Parathyroid adenoma (tissue), 2 donors: ENCODE data around the gene ALMS1.

Source experiments
- H2AFZ ChIP-seq: fragments of 300-600 bp; sonication (generic); one replicate; pipeline ENCODE4 v1.7.0; 2017; ENCODE audit warnings: antibody characterized with exemption, mild to moderate bottlenecking
- H3K27ac ChIP-seq: fragments of 300-600 bp; sonication (generic); one replicate; pipeline ENCODE4 v1.7.0; 2017
- H3K27me3 ChIP-seq: fragments of 300-600 bp; sonication (generic); one replicate; pipeline ENCODE4 v1.7.0; 2017; ENCODE audit warnings: low read length; ENCODE audit not compliant: control insufficient read depth, insufficient read depth
- H3K36me3 ChIP-seq: fragments of 300-600 bp; sonication (generic); one replicate; pipeline ENCODE4 v1.7.0; 2017; ENCODE audit warnings: low read length; ENCODE audit not compliant: control insufficient read depth, insufficient read depth
- H3K4me1 ChIP-seq: fragments of 300-600 bp; sonication (generic); one replicate; pipeline ENCODE4 v1.7.0; 2017; ENCODE audit warnings: control low read depth
- H3K4me2 ChIP-seq: fragments of 300-600 bp; sonication (generic); one replicate; pipeline ENCODE4 v1.7.0; 2017; ENCODE audit warnings: low read length
- H3K4me3 ChIP-seq: fragments of 300-600 bp; sonication (generic); one replicate; pipeline ENCODE4 v1.7.0; 2017; ENCODE audit warnings: low read depth, low read length
- H3K79me2 ChIP-seq: fragments of 300-600 bp; sonication (generic); one replicate; pipeline ENCODE4 v1.7.0; 2017; ENCODE audit warnings: control low read depth
- H3K9ac ChIP-seq: fragments of 300-600 bp; sonication (generic); one replicate; pipeline ENCODE4 v1.7.0; 2017; ENCODE audit warnings: mild to moderate bottlenecking
- H3K9me3 ChIP-seq: fragments of 300-600 bp; sonication (generic); one replicate; pipeline ENCODE4 v1.7.0; 2017; ENCODE audit warnings: low read length; ENCODE audit not compliant: control insufficient read depth
- TF ChIP-seq, protein P1 (sequence below): fragments of 300-600 bp; sonication (generic); IDR thresholded peaks from one replicate; pipeline ENCODE4 v1.7.0; 2017; ENCODE audit warnings: antibody characterized with exemption, mild to moderate bottlenecking
- donor health status: primary hyperparathyroidism.

The ALMS1 gene, protein sequence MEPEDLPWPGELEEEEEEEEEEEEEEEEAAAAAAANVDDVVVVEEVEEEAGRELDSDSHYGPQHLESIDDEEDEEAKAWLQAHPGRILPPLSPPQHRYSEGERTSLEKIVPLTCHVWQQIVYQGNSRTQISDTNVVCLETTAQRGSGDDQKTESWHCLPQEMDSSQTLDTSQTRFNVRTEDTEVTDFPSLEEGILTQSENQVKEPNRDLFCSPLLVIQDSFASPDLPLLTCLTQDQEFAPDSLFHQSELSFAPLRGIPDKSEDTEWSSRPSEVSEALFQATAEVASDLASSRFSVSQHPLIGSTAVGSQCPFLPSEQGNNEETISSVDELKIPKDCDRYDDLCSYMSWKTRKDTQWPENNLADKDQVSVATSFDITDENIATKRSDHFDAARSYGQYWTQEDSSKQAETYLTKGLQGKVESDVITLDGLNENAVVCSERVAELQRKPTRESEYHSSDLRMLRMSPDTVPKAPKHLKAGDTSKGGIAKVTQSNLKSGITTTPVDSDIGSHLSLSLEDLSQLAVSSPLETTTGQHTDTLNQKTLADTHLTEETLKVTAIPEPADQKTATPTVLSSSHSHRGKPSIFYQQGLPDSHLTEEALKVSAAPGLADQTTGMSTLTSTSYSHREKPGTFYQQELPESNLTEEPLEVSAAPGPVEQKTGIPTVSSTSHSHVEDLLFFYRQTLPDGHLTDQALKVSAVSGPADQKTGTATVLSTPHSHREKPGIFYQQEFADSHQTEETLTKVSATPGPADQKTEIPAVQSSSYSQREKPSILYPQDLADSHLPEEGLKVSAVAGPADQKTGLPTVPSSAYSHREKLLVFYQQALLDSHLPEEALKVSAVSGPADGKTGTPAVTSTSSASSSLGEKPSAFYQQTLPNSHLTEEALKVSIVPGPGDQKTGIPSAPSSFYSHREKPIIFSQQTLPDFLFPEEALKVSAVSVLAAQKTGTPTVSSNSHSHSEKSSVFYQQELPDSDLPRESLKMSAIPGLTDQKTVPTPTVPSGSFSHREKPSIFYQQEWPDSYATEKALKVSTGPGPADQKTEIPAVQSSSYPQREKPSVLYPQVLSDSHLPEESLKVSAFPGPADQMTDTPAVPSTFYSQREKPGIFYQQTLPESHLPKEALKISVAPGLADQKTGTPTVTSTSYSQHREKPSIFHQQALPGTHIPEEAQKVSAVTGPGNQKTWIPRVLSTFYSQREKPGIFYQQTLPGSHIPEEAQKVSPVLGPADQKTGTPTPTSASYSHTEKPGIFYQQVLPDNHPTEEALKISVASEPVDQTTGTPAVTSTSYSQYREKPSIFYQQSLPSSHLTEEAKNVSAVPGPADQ (N-terminal part only)

DNA sequence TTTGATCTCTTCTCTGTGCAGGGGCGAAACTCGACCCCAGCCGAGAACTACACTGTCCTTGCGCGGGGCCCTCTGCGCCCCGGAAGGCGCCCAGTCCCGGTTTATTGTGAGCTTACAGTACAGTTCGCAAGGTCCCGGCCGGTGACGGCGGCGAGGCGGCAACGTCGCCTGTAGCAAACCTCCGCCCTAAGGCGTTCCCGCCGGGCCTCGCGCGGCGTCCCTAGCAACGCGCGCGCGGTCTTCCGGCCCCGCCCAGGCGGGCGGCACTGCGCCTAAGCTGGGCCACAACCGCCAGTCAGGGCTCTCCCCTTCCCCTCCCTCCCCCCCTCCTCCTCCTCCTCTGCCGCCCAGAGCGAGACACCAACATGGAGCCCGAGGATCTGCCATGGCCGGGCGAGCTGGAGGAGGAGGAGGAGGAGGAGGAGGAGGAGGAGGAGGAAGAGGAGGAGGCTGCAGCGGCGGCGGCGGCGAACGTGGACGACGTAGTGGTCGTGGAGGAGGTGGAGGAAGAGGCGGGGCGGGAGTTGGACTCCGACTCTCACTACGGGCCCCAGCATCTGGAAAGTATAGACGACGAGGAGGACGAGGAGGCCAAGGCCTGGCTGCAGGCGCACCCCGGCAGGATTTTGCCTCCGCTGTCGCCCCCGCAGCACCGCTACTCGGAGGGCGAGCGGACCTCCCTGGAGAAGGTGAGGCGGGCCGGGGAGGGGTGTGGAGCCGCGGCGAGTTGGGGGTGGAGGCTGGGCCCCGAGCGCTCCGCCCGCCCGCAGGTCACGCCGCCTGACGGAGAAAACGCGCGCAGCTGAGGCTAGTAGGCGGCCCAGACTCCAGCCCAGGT, at the start of gene ALMS1:
Gene ALMS1 (plus strand): TSS at position 333 of the 838 bp plus-strand sequence. CDS start 33 bp downstream, at position 366.
- peak within 1 kb of the TSS; percentile 98 for H2AFZ ChIP-seq
- H3K36me3 ChIP-seq, result no peaks in the 10 kb centered on the region
- H3K9ac ChIP-seq, result peak within 1 kb of the TSS; percentile 39
- H3K79me2 ChIP-seq, result peaks cover 10% of the 10 kb centered on the region
- H3K9me3 ChIP-seq, result no peaks in the 10 kb centered on the region
- H3K27me3 ChIP-seq, result no peaks in the 10 kb centered on the region
- no peaks in the 10 kb centered on the region for H3K4me1 ChIP-seq
- TF ChIP-seq, protein P1, sequence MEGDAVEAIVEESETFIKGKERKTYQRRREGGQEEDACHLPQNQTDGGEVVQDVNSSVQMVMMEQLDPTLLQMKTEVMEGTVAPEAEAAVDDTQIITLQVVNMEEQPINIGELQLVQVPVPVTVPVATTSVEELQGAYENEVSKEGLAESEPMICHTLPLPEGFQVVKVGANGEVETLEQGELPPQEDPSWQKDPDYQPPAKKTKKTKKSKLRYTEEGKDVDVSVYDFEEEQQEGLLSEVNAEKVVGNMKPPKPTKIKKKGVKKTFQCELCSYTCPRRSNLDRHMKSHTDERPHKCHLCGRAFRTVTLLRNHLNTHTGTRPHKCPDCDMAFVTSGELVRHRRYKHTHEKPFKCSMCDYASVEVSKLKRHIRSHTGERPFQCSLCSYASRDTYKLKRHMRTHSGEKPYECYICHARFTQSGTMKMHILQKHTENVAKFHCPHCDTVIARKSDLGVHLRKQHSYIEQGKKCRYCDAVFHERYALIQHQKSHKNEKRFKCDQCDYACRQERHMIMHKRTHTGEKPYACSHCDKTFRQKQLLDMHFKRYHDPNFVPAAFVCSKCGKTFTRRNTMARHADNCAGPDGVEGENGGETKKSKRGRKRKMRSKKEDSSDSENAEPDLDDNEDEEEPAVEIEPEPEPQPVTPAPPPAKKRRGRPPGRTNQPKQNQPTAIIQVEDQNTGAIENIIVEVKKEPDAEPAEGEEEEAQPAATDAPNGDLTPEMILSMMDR, result peak; percentile 40
- H3K27ac ChIP-seq, result peak within 1 kb of the TSS; percentile 79
- H3K4me3 ChIP-seq, result peak within 1 kb of the TSS; percentile 90
- H3K4me2 ChIP-seq, result peak within 1 kb of the TSS; percentile 98

DNA sequence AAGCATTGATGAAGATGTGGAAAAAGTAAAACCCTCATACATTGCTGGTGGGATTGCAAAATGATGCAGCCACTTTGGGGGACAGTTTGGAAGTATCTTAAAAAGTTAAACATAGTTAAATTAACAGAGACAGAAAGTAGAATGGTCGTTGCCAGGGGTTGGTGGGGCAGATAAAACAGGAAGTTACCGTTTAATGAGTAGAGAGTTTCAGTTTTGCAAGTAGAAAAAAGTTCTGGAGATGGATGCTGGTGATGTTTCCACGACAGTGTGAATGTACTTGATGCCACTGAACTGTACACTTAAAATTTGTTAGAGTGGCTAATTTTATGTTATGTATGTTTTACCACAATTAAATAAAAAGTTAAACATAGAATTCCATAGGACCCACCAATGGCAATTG, 47.8 kb upstream of the ALMS1 start:
- Histone ChIP-seq H3K36me3 (no peaks in the 10 kb centered on the region), H2AFZ (no peak overlapping the region), H3K4me2 (no peak overlapping the region), H3K4me3 (no peak overlapping the region), H3K79me2 (no peaks in the 10 kb centered on the region), H3K27ac (no peak overlapping the region), H3K27me3 (no peaks in the 10 kb centered on the region), H3K9me3 (no peaks in the 10 kb centered on the region), H3K4me1 (no peaks in the 10 kb centered on the region), H3K9ac (no peak overlapping the region)
- TF ChIP-seq, protein P1, result no peak

DNA sequence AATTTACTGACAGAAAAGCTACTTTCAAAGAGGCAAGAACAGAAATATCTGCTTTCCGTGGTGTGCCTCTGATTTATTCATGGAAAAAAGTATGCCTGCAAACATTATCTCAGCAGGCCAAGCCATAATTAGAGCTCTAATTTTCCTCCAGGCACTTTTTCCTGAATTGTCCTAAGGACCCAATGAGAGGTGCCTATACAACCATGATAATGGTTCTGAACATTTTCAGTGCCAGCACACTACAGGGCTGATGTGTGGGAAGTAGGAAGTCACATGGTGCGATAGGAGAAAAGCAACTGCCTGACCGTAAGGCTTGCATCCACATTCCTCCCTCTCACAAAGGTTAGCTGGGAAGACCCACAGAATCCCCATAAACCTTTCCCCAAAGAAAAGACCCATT, 46.4 kb upstream of the ALMS1 start:
- H3K27me3 ChIP-seq, result no peaks in the 10 kb centered on the region
- no peak overlapping the region for H3K9ac ChIP-seq
- H3K4me3 ChIP-seq, result no peak overlapping the region
- H2AFZ ChIP-seq, result no peak overlapping the region
- no peaks in the 10 kb centered on the region for H3K79me2 ChIP-seq
- TF ChIP-seq, protein P1, result no peak
- H3K4me2 ChIP-seq, result no peak overlapping the region
- no peak overlapping the region for H3K27ac ChIP-seq
- H3K4me1 ChIP-seq, result no peaks in the 10 kb centered on the region
- H3K36me3 ChIP-seq, result no peaks in the 10 kb centered on the region
- H3K9me3 ChIP-seq, result no peaks in the 10 kb centered on the region

DNA sequence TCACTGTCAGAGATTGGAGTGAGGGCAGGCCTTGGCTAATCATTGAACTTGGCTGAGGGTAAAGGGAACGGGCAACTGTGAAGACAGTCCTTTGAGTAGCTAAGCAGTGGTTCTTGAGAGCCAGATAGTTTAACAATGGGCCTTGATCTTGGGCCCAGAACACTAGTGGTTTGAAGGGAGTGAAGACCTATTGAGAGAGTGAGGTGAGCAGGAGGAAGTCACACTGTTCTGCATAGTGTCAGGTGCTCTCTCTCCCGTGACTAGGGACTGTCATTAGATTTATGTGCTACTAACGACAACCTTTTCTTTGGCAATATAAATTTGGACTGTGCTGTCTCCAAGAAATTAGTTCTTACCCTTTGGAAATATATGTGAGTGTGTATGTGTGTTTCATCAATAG, 44.6 kb upstream of the ALMS1 start:
- no peak overlapping the region for H3K27ac ChIP-seq
- no peaks in the 10 kb centered on the region for H3K36me3 ChIP-seq
- H3K27me3 ChIP-seq, result no peaks in the 10 kb centered on the region
- no peaks in the 10 kb centered on the region for H3K79me2 ChIP-seq
- no peak overlapping the region for H3K4me3 ChIP-seq
- no peak overlapping the region for H2AFZ ChIP-seq
- H3K9ac ChIP-seq, result no peak overlapping the region
- TF ChIP-seq, protein P1, result no peak
- H3K4me1 ChIP-seq, result no peaks in the 10 kb centered on the region
- no peaks in the 10 kb centered on the region for H3K9me3 ChIP-seq
- H3K4me2 ChIP-seq, result no peak overlapping the region
